Measurements from ENCODE around the gene RPS27A.
A peak's percentile ranks its signal among the peaks of the same experiment; 100 is the strongest.
"Not testable (repeated sequence)": the region's sequence is repeated elsewhere in the genome, so short reads cannot be mapped to it uniquely, and the experiment has no call there.

RPS27A gene

GRCh38 chr2:55232084-55232862 lies at the start of gene RPS27A, which contains the start of gene CLHC1:
TSS of gene RPS27A (plus strand) at chr2:55232688. CDS start at chr2:55232825, 137 bp downstream.
TSS of gene CLHC1 (minus strand) at chr2:55232293. CDS start at chr2:55222411, 9,882 bp downstream.
- DNase-seq: peak; percentile 97

GRCh38 chr2:55186837-55187236 lies 45.7 kb upstream of the RPS27A start:
- not testable (repeated sequence) for DNase-seq

GRCh38 chr2:55191888-55192287 lies 40.6 kb upstream of the RPS27A start:
- not testable (repeated sequence) for DNase-seq

GRCh38 chr2:55196526-55196925 lies 36.0 kb upstream of the RPS27A start:
- no peak for DNase-seq

GRCh38 chr2:55200416-55200815 lies 32.1 kb upstream of the RPS27A start:
- no peak for DNase-seq

GRCh38 chr2:55204536-55204935 lies 28.0 kb upstream of the RPS27A start:
- DNase-seq: no peak

GRCh38 chr2:55204950-55205349 lies 27.5 kb upstream of the RPS27A start:
- no peak for DNase-seq

- DNase-seq: no peak
Observed at GRCh38 chr2:55213822-55214221, 18.7 kb upstream of the RPS27A start.

GRCh38 chr2:55223958-55224760 lies 8.3 kb upstream of the RPS27A start:
- DNase-seq: no peak

GRCh38 chr2:55224761-55225261 lies 7.7 kb upstream of the RPS27A start:
- no peak for DNase-seq

- no peak for DNase-seq
Observed at GRCh38 chr2:55225481-55226020, 6.9 kb upstream of the RPS27A start.

GRCh38 chr2:55227437-55228225 lies 4.9 kb upstream of the RPS27A start:
- not testable (repeated sequence) for DNase-seq

GRCh38 chr2:55228226-55228563 lies 4.3 kb upstream of the RPS27A start:
- no peak for DNase-seq

GRCh38 chr2:55229221-55229620 lies 3.3 kb upstream of the RPS27A start:
- no peak for DNase-seq

- no peak for DNase-seq
Observed at GRCh38 chr2:55230551-55230950, 1.9 kb upstream of the RPS27A start.

GRCh38 chr2:55231546-55232083 lies 873 bp upstream of the RPS27A start:
- no peak for DNase-seq

- peak; percentile 62 for DNase-seq
Observed at GRCh38 chr2:55232863-55233657, 572 bp downstream of the RPS27A start.

- no peak for DNase-seq
Observed at GRCh38 chr2:55233658-55233940, 1.1 kb downstream of the RPS27A start.

GRCh38 chr2:55235724-55236538 lies 3.4 kb downstream of the RPS27A start:
- DNase-seq: no peak

- no peak for DNase-seq
Observed at GRCh38 chr2:55236992-55237543, 4.6 kb downstream of the RPS27A start.

All from right forelimb (tissue), 1 donor.